ENCODE measurements around the gene RPS18. TPM values are rescaled to one million over a fixed set of nuclear protein-coding genes. Genes with fewer than 3 reads are reported as not detected.

RPS18 gene
- 2,652 and 3,161 TPM in 2 replicates for total RNA-seq

GRCh38 chr6:33271468-33272274 lies at the start of gene RPS18, which contains the start of gene VPS52:
RPS18 (plus strand) TSS chr6:33272075; CDS start chr6:33272120, 45 bp downstream.
VPS52 (minus strand) TSS chr6:33271876; CDS start chr6:33271675, 201 bp downstream.

GRCh38 chr6:33276864-33277662 lies 5.2 kb downstream of the RPS18 start, which contains the start of gene B3GALT4:
B3GALT4 (plus strand) TSS chr6:33277123; CDS start chr6:33277420, 297 bp downstream.

GRCh38 chr6:33288921-33289783 lies 17.3 kb downstream of the RPS18 start, which contains the start of the genes PFDN6 and WDR46:
PFDN6 (plus strand) TSS chr6:33289601; CDS start chr6:33289857, 256 bp downstream.
WDR46 (minus strand) TSS chr6:33289239; CDS start chr6:33289170, 69 bp downstream.

GRCh38 chr6:33298773-33299236 lies 26.9 kb downstream of the RPS18 start, which contains the start of gene RGL2:
RGL2 (minus strand) TSS chr6:33298942; CDS start chr6:33298610, 332 bp downstream.

GRCh38 chr6:33313709-33314514 lies 42.0 kb downstream of the RPS18 start, which contains the start of gene TAPBP:
TAPBP (minus strand) TSS chr6:33314078; CDS start chr6:33314041, 37 bp downstream.

GRCh38 chr6:33317669-33318425 lies 46.0 kb downstream of the RPS18 start, which contains the start of gene ZBTB22:
ZBTB22 (minus strand) TSS chr6:33317744; CDS start chr6:33316916, 828 bp downstream.

Other genes starting within 250 kb of the RPS18 start
- 0.33 TPM in 1 of 2 replicates, not detected in the other for gene HLA-DPA1, start 198.4 kb upstream of the RPS18 start, total RNA-seq
- gene HLA-DPB1, start 196.1 kb upstream of the RPS18 start, total RNA-seq = 1.6 and 7.5 TPM in 2 replicates
- gene COL11A2, start 79.6 kb upstream of the RPS18 start, total RNA-seq = 0.19 and 0.33 TPM in 2 replicates
- gene RXRB, start 71.4 kb upstream of the RPS18 start, total RNA-seq = 18.8 and 25.5 TPM in 2 replicates
- 78.8 and 81.7 TPM in 2 replicates for gene SLC39A7, start 71.2 kb upstream of the RPS18 start, total RNA-seq
- gene HSD17B8, start 67.4 kb upstream of the RPS18 start, total RNA-seq = 2.8 and 4.9 TPM in 2 replicates
- gene RING1, start 63.6 kb upstream of the RPS18 start, total RNA-seq = 18.3 and 27.1 TPM in 2 replicates
- gene VPS52, start 199 bp upstream of the RPS18 start, total RNA-seq = 41.3 and 46.1 TPM in 2 replicates
- 2.6 and 5.9 TPM in 2 replicates for gene B3GALT4, start 5.0 kb downstream of the RPS18 start, total RNA-seq
- 78.6 and 99.3 TPM in 2 replicates for gene WDR46, start 17.2 kb downstream of the RPS18 start, total RNA-seq
- gene PFDN6, start 17.5 kb downstream of the RPS18 start, total RNA-seq = 27.4 and 34.7 TPM in 2 replicates
- 61.8 and 67.0 TPM in 2 replicates for gene RGL2, start 26.9 kb downstream of the RPS18 start, total RNA-seq
- 126 and 163 TPM in 2 replicates for gene TAPBP, start 42.0 kb downstream of the RPS18 start, total RNA-seq
- 12.6 and 15.0 TPM in 2 replicates for gene ZBTB22, start 45.7 kb downstream of the RPS18 start, total RNA-seq
- 41.5 and 56.4 TPM in 2 replicates for gene DAXX, start 50.9 kb downstream of the RPS18 start, total RNA-seq
- 20.3 and 33.6 TPM in 2 replicates for gene KIFC1, start 119.7 kb downstream of the RPS18 start, total RNA-seq
- gene PHF1, start 138.9 kb downstream of the RPS18 start, total RNA-seq = 15.5 and 16.0 TPM in 2 replicates
- gene CUTA, start 146.0 kb downstream of the RPS18 start, total RNA-seq = 61.8 and 63.0 TPM in 2 replicates
- gene SYNGAP1, start 148.0 kb downstream of the RPS18 start, total RNA-seq = 3.6 and 5.3 TPM in 2 replicates
- gene ZBTB9, start 182.5 kb downstream of the RPS18 start, total RNA-seq = 5.3 and 7.8 TPM in 2 replicates